ENCODE data around the gene SPRR5.

The SPRR5 gene

DNA sequence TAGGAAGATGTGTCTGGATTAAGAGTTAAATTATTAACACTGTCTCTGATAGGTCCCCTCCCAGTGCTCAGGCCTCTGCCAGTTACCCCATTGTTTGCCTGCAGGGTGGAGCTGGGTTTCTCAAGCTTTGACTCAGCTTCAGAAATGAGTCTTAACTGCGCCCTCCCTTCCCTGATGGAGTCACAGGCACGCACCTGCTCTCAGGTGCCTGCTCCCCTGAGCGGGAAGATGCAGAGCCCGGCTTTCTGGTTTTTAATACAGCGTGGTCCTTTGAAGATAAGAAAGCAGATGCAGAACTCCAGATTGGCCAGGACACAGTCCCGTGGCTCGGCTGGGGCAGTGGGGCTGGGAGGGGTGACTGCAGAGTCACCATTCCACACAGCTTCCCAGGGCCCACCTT, 20.2 kb downstream of the SPRR5 start:
- H3K79me2 ChIP-seq (ENCODE audit: control insufficient read depth, insufficient read depth, low read length), result no peaks in the 10 kb centered on the region
- H3K4me2 ChIP-seq (ENCODE audit: low read length), result no peak overlapping the region
- H2BK15ac ChIP-seq (replicated peaks; ENCODE audit: low read depth), result no peak overlapping the region
- H2BK5ac ChIP-seq (ENCODE audit: low read length), result no peak overlapping the region
- H3K4me3 ChIP-seq (ENCODE audit: low read length), result no peak overlapping the region
- H3K4me1 ChIP-seq (ENCODE audit: control insufficient read depth, low read depth, low read length), result no peaks in the 10 kb centered on the region
- H3K79me1 ChIP-seq (ENCODE audit: low read length), result no peaks in the 10 kb centered on the region
- H3K56ac ChIP-seq (ENCODE audit: low read length), result no peak overlapping the region
- no peak overlapping the region for H3K27ac ChIP-seq (ENCODE audit: low read depth, low read length)
- H3K4ac ChIP-seq (ENCODE audit: low read depth, low read length), result no peak overlapping the region
- H2BK120ac ChIP-seq (ENCODE audit: low read depth, low read length), result no peak overlapping the region
- no peak overlapping the region for H3K23ac ChIP-seq (ENCODE audit: low read length)
- H4K5ac ChIP-seq (ENCODE audit: low read length), result no peak overlapping the region
- no peak overlapping the region for H2AK5ac ChIP-seq (ENCODE audit: low read length)
- WGBS (ENCODE audit: extremely low coverage, insufficient coverage, low lambda C conversion rate), result no CpG with 5 or more reads among the region's 7 CpGs
- no peaks in the 10 kb centered on the region for H3K36me3 ChIP-seq (ENCODE audit: control insufficient read depth, insufficient read depth, low read length)
- no peak for DNase-seq
- H4K8ac ChIP-seq (ENCODE audit: low read depth, low read length), result no peak overlapping the region
- no peaks in the 10 kb centered on the region for H3K27me3 ChIP-seq (ENCODE audit: insufficient read depth, low read length, poor library complexity)
- H3K18ac ChIP-seq (ENCODE audit: low read length), result no peak overlapping the region
- H3K9ac ChIP-seq (ENCODE audit: low read length), result no peak overlapping the region

DNA sequence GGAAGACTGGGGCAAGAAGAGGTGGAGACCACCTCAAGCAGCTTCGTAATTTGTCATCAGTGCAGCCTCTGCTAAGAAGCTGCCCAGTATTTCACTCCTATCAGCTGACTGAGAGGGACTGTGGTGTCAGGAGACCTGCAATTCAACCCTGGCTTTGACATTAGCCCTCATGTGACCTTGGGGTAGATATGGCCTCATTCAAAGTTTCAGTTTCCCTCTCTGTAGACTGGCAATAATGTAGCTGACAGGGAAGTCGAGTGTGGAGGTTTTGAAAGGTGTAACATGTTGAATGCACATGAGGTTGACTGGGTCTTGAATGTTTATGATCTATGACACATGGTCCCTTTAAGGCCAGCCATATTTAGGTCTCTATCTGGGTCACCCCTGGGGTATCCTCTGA, 21.2 kb downstream of the SPRR5 start:
- H3K4ac ChIP-seq (ENCODE audit: low read depth, low read length), result no peak overlapping the region
- no peak overlapping the region for H4K5ac ChIP-seq (ENCODE audit: low read length)
- H3K23ac ChIP-seq (ENCODE audit: low read length), result no peak overlapping the region
- H3K4me2 ChIP-seq (ENCODE audit: low read length), result no peak overlapping the region
- H3K79me2 ChIP-seq (ENCODE audit: control insufficient read depth, insufficient read depth, low read length), result no peaks in the 10 kb centered on the region
- H2AK5ac ChIP-seq (ENCODE audit: low read length), result no peak overlapping the region
- H4K8ac ChIP-seq (ENCODE audit: low read depth, low read length), result no peak overlapping the region
- no peak for DNase-seq
- H3K4me3 ChIP-seq (ENCODE audit: low read length), result no peak overlapping the region
- H3K27ac ChIP-seq (ENCODE audit: low read depth, low read length), result no peak overlapping the region
- no peak overlapping the region for H3K9ac ChIP-seq (ENCODE audit: low read length)
- H2BK120ac ChIP-seq (ENCODE audit: low read depth, low read length), result no peak overlapping the region
- no peak overlapping the region for H2BK5ac ChIP-seq (ENCODE audit: low read length)
- no peaks in the 10 kb centered on the region for H3K27me3 ChIP-seq (ENCODE audit: insufficient read depth, low read length, poor library complexity)
- H3K56ac ChIP-seq (ENCODE audit: low read length), result no peak overlapping the region
- H3K18ac ChIP-seq (ENCODE audit: low read length), result no peak overlapping the region
- H3K36me3 ChIP-seq (ENCODE audit: control insufficient read depth, insufficient read depth, low read length), result no peaks in the 10 kb centered on the region
- H2BK15ac ChIP-seq (replicated peaks; ENCODE audit: low read depth), result no peak overlapping the region
- no CpG with 5 or more reads among the region's 2 CpGs for WGBS (ENCODE audit: extremely low coverage, insufficient coverage, low lambda C conversion rate)
- H3K79me1 ChIP-seq (ENCODE audit: low read length), result no peaks in the 10 kb centered on the region
- H3K4me1 ChIP-seq (ENCODE audit: control insufficient read depth, low read depth, low read length), result no peaks in the 10 kb centered on the region

DNA sequence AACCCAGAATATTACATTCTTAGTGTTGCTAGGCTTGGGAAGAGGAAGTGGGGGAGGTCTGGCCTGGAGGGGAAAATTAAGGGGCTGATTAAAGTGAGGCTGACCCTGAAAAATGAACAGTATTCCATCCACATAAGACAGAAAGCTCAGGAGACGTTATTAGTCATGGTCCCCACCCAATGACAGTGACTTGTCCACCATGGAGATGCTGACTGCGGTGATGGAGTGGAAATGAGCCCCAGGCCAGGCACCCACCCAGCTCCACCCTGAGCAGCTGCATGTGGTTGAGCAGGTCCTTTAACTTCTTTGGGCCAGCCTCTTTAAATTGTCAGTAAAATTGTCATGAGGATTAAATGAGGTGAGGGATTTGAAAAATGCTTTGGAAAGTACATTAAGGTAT, 22.0 kb downstream of the SPRR5 start:
- no peak overlapping the region for H3K23ac ChIP-seq (ENCODE audit: low read length)
- H3K27ac ChIP-seq (ENCODE audit: low read depth, low read length), result no peak overlapping the region
- H3K4me1 ChIP-seq (ENCODE audit: control insufficient read depth, low read depth, low read length), result no peaks in the 10 kb centered on the region
- H3K4ac ChIP-seq (ENCODE audit: low read depth, low read length), result no peak overlapping the region
- no peak overlapping the region for H2AK5ac ChIP-seq (ENCODE audit: low read length)
- WGBS (ENCODE audit: extremely low coverage, insufficient coverage, low lambda C conversion rate), result no CpG with 5 or more reads among the region's 2 CpGs
- no peak overlapping the region for H3K56ac ChIP-seq (ENCODE audit: low read length)
- DNase-seq, result no peak
- H3K18ac ChIP-seq (ENCODE audit: low read length), result no peak overlapping the region
- no peak overlapping the region for H2BK15ac ChIP-seq (replicated peaks; ENCODE audit: low read depth)
- no peaks in the 10 kb centered on the region for H3K79me2 ChIP-seq (ENCODE audit: control insufficient read depth, insufficient read depth, low read length)
- H3K4me3 ChIP-seq (ENCODE audit: low read length), result no peak overlapping the region
- no peak overlapping the region for H2BK120ac ChIP-seq (ENCODE audit: low read depth, low read length)
- H3K27me3 ChIP-seq (ENCODE audit: insufficient read depth, low read length, poor library complexity), result no peaks in the 10 kb centered on the region
- H2BK5ac ChIP-seq (ENCODE audit: low read length), result no peak overlapping the region
- no peak overlapping the region for H4K8ac ChIP-seq (ENCODE audit: low read depth, low read length)
- H4K5ac ChIP-seq (ENCODE audit: low read length), result no peak overlapping the region
- H3K79me1 ChIP-seq (ENCODE audit: low read length), result no peaks in the 10 kb centered on the region
- H3K4me2 ChIP-seq (ENCODE audit: low read length), result no peak overlapping the region
- no peak overlapping the region for H3K9ac ChIP-seq (ENCODE audit: low read length)
- H3K36me3 ChIP-seq (ENCODE audit: control insufficient read depth, insufficient read depth, low read length), result no peaks in the 10 kb centered on the region

DNA sequence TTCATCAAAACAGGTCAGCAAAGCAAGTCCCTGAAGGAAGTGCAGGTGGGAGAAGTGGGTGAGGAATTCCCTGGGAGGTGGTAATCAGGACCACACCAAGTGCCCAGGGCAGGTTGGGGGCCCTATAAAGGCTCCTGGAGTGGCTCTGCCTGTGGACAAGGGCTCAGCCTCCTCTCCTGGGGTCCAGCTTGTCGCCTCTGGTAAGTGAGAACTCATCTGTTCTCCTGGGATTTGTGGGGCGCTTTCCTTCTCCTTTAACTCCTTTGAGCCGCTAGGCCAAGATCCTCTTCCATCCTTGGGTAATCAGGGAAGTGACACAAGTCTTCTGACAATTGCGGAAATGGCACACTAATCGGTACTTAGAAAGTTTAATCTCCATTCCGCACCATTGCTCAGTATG, 23.5 kb downstream of the SPRR5 start, which contains the start of gene SPRR4:
SPRR4 (plus strand) TSS at position 154 of the 400 bp plus-strand sequence. CDS start 1,243 bp downstream, outside the sequence.
- Histone ChIP-seq H3K27me3 (ENCODE audit: insufficient read depth, low read length, poor library complexity) (no peaks in the 10 kb centered on the region), H3K27ac (ENCODE audit: low read depth, low read length) (no peak within 1 kb of the TSS), H4K5ac (ENCODE audit: low read length) (no peak within 1 kb of the TSS), H3K4me3 (ENCODE audit: low read length) (no peak within 1 kb of the TSS), H2BK120ac (ENCODE audit: low read depth, low read length) (no peak within 1 kb of the TSS), H3K4ac (ENCODE audit: low read depth, low read length) (no peak within 1 kb of the TSS), H3K56ac (ENCODE audit: low read length) (no peak within 1 kb of the TSS), H3K23ac (ENCODE audit: low read length) (no peak within 1 kb of the TSS), H3K9ac (ENCODE audit: low read length) (no peak within 1 kb of the TSS), H2BK5ac (ENCODE audit: low read length) (no peak within 1 kb of the TSS), H3K79me2 (ENCODE audit: control insufficient read depth, insufficient read depth, low read length) (no peaks in the 10 kb centered on the region), H3K18ac (ENCODE audit: low read length) (no peak within 1 kb of the TSS), H2AK5ac (ENCODE audit: low read length) (no peak within 1 kb of the TSS), H3K36me3 (ENCODE audit: control insufficient read depth, insufficient read depth, low read length) (no peaks in the 10 kb centered on the region), H3K4me2 (ENCODE audit: low read length) (no peak within 1 kb of the TSS), H4K8ac (ENCODE audit: low read depth, low read length) (no peak within 1 kb of the TSS), H3K4me1 (ENCODE audit: control insufficient read depth, low read depth, low read length) (no peaks in the 10 kb centered on the region), H3K79me1 (ENCODE audit: low read length) (no peaks in the 10 kb centered on the region), H2BK15ac (replicated peaks; ENCODE audit: low read depth) (no peak within 1 kb of the TSS)
- no CpG with 5 or more reads among the region's 6 CpGs for WGBS (ENCODE audit: extremely low coverage, insufficient coverage, low lambda C conversion rate)
- DNase-seq, result no peak

DNA sequence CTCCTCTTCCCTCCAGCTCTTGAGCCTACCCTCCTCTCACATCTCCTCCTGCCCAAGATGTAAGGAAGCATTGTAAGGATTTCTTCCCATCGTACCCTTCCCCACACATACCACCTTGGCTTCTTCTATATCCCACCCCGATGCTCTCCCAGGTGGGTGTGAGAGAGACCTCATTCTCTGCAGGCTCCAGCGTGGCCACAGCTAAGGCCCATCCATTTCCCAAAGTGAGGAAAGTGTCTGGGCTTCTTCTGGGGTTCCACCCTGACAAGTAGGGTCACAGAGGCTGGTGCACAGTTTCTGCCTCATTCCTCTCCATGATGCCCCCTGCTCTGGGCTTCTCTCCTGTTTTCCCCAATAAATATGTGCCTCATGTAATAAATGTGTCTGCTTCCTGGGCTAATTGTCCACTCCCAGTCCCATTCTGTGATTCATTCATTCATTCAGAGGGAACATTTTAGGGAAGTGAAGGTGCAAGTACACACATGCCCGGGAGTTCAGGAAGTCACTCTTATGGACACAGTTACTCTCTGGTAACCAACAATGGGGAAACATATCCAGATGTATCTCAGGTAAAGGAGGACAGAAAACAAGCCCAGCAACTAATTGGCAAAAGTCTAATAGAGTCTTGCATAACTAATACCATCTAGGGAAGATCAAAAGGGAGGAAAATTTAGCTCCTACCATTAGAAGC, 25.3 kb downstream of the SPRR5 start:
- Histone ChIP-seq H4K5ac (ENCODE audit: low read length) (no peak overlapping the region), H3K79me1 (ENCODE audit: low read length) (no peaks in the 10 kb centered on the region), H3K27ac (ENCODE audit: low read depth, low read length) (no peak overlapping the region), H3K4me3 (ENCODE audit: low read length) (no peak overlapping the region), H3K79me2 (ENCODE audit: control insufficient read depth, insufficient read depth, low read length) (no peaks in the 10 kb centered on the region), H2BK15ac (replicated peaks; ENCODE audit: low read depth) (no peak overlapping the region), H3K27me3 (ENCODE audit: insufficient read depth, low read length, poor library complexity) (no peaks in the 10 kb centered on the region), H3K4ac (ENCODE audit: low read depth, low read length) (no peak overlapping the region), H3K9ac (ENCODE audit: low read length) (no peak overlapping the region), H3K36me3 (ENCODE audit: control insufficient read depth, insufficient read depth, low read length) (no peaks in the 10 kb centered on the region), H2AK5ac (ENCODE audit: low read length) (no peak overlapping the region), H4K8ac (ENCODE audit: low read depth, low read length) (no peak overlapping the region), H3K4me2 (ENCODE audit: low read length) (no peak overlapping the region), H3K56ac (ENCODE audit: low read length) (no peak overlapping the region), H2BK120ac (ENCODE audit: low read depth, low read length) (no peak overlapping the region), H3K23ac (ENCODE audit: low read length) (no peak overlapping the region), H3K18ac (ENCODE audit: low read length) (no peak overlapping the region), H2BK5ac (ENCODE audit: low read length) (no peak overlapping the region), H3K4me1 (ENCODE audit: control insufficient read depth, low read depth, low read length) (no peaks in the 10 kb centered on the region)
- DNase-seq, result no peak
- no CpG with 5 or more reads among the region's 4 CpGs for WGBS (ENCODE audit: extremely low coverage, insufficient coverage, low lambda C conversion rate)

DNA sequence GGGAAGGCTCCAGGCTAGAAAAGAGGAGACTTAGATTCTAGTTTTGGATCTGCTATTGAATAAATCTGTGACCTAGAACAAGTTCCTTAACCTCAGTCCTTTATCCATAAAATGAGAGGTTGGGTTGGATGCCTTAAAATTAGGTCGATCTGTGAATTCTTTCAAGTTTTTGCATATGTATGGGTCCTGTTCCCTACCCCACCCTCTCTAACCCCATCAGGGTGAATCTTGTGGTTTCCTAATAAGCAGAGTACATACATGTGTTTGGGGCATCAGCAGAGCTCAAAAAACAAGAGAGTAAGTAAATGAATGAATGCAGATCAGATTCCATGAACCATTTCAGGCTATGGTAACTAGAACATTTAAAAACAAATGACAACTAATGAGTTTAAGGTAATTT, 29.7 kb downstream of the SPRR5 start:
- Histone ChIP-seq H3K79me2 (ENCODE audit: control insufficient read depth, insufficient read depth, low read length) (no peaks in the 10 kb centered on the region), H3K4me1 (ENCODE audit: control insufficient read depth, low read depth, low read length) (no peaks in the 10 kb centered on the region), H4K8ac (ENCODE audit: low read depth, low read length) (no peak overlapping the region), H3K27ac (ENCODE audit: low read depth, low read length) (no peak overlapping the region), H3K79me1 (ENCODE audit: low read length) (no peaks in the 10 kb centered on the region), H3K4me3 (ENCODE audit: low read length) (no peak overlapping the region), H4K5ac (ENCODE audit: low read length) (no peak overlapping the region), H2AK5ac (ENCODE audit: low read length) (no peak overlapping the region), H2BK120ac (ENCODE audit: low read depth, low read length) (no peak overlapping the region), H3K4ac (ENCODE audit: low read depth, low read length) (no peak overlapping the region), H3K9ac (ENCODE audit: low read length) (no peak overlapping the region), H3K23ac (ENCODE audit: low read length) (no peak overlapping the region), H3K36me3 (ENCODE audit: control insufficient read depth, insufficient read depth, low read length) (no peaks in the 10 kb centered on the region), H3K4me2 (ENCODE audit: low read length) (no peak overlapping the region), H3K27me3 (ENCODE audit: insufficient read depth, low read length, poor library complexity) (no peaks in the 10 kb centered on the region), H3K18ac (ENCODE audit: low read length) (no peak overlapping the region), H2BK5ac (ENCODE audit: low read length) (no peak overlapping the region), H3K56ac (ENCODE audit: low read length) (no peak overlapping the region), H2BK15ac (replicated peaks; ENCODE audit: low read depth) (no peak overlapping the region)
- no CpG with 5 or more reads among the region's 1 CpG for WGBS (ENCODE audit: extremely low coverage, insufficient coverage, low lambda C conversion rate)
- no peak for DNase-seq

All from mesendoderm (in vitro differentiated cells).